HG03432 (cell line): ENCODE results near the gene IL3.

Experiments
- ATAC-seq: cut with Tn5 transposase; IDR thresholded peaks from one replicate; pipeline ENCODE4 v1.9.1; 2021; ENCODE audit warnings: mild to moderate bottlenecking, moderate library complexity; ENCODE audit not compliant: unreplicated experiment

Gene IL3

GRCh38 chr5:132110930-132111329, 50.5 kb downstream of the IL3 start:
- no peak for ATAC-seq

GRCh38 chr5:132112111-132112510, 51.7 kb downstream of the IL3 start:
- no peak for ATAC-seq
